ENCODE data around the gene METTL13.

GRCh38 chr1:171748651-171749050, 32.8 kb upstream of the METTL13 start:
- TF ChIP-seq ZNF324 (CRISPR knock-in tag; IDR thresholded peaks at IDR 0.05) (no peak), NELFE (IDR thresholded peaks at IDR 0.05; ENCODE audit: insufficient read depth, insufficient read length) (no peak), POLR2G (IDR thresholded peaks at IDR 0.05; ENCODE audit: low read depth, low read length) (no peak), CREB1 (IDR thresholded peaks at IDR 0.05) (no peak), CREB1 (CRISPR knock-in tag; IDR thresholded peaks at IDR 0.05) (no peak), CTCF (IDR thresholded peaks at IDR 0.05 in 2 of 3, conservative IDR thresholded peaks at IDR 0.05 in 1 of 3; ENCODE audit: insufficient read depth in 2 of 3, low read depth in 1 of 3, low read length in 3 of 3) (no peak), CHD4 (IDR thresholded peaks at IDR 0.05; ENCODE audit: insufficient read depth, insufficient replicate concordance, low read depth, low read length, poor library complexity, severe bottlenecking) (no peak), MAFF (IDR thresholded peaks at IDR 0.05; ENCODE audit: low read length) (no peak), NONO (IDR thresholded peaks at IDR 0.05; ENCODE audit: low read depth in 2 of 2, low read length in 1 of 2) (no peak), RFX1 (IDR thresholded peaks at IDR 0.05) (no peak), KDM1A (IDR thresholded peaks at IDR 0.05) (no peak), EZH2 (IDR thresholded peaks at IDR 0.05; ENCODE audit: borderline replicate concordance, low read depth, low read length) (no peak), CBX8 (IDR thresholded peaks at IDR 0.05; ENCODE audit: borderline replicate concordance, extremely low read depth, low read depth, low read length, poor library complexity, severe bottlenecking) (no peak)
